Brain microvascular endothelial cell (primary cell): ENCODE data around the gene TADA3.

Source experiments
- DNase-seq: peaks from one replicate; pipeline ENCODE4 v3.0.0-alpha.2; 2020
- H3K27ac ChIP-seq: fragments of 250-450 bp; sonication (Bioruptor Pico); 2 replicates; pipeline ENCODE4 v1.5.1; 2020; ENCODE audit warnings: mild to moderate bottlenecking, moderate library complexity
- H3K27me3 ChIP-seq: fragments of 250-450 bp; sonication (Bioruptor Pico); replicated peaks from 2 replicates; pipeline ENCODE4 v1.5.1; 2020; ENCODE audit warnings: mild to moderate bottlenecking
- H3K36me3 ChIP-seq: fragments of 250-450 bp; sonication (Bioruptor Pico); replicated peaks from 2 replicates; pipeline ENCODE4 v1.5.1; 2020; ENCODE audit warnings: mild to moderate bottlenecking
- H3K4me3 ChIP-seq: 2 replicates; pipeline ENCODE4 v1.5.1; 2011; ENCODE audit warnings: low read depth, mild to moderate bottlenecking, control low read depth, low read length, moderate library complexity
- CTCF ChIP-seq: IDR thresholded peaks from 2 replicates; pipeline ENCODE4 v1.5.1; 2011; ENCODE audit warnings: low read depth, mild to moderate bottlenecking, moderate library complexity, low read length, control low read depth, inconsistent platforms; ENCODE audit errors: missing control alignments
- in situ Hi-C: cut with HindIII; loops from 2 replicates; pipeline ENCODE4 v1.10.0; 2017; ENCODE audit warnings: low sequenced_read_pairs, low pct_ligation_motif_present

TADA3 gene

GRCh38 chr3:9825451-9826040 lies 33.3 kb upstream of the TADA3 start:
- Histone ChIP-seq H3K27ac (no peak overlapping the region), H3K27me3 (no peaks in the 10 kb centered on the region), H3K4me3 (no peak overlapping the region), H3K36me3 (no peaks in the 10 kb centered on the region)
- in situ Hi-C loops: no loop called here
- no peak for TF ChIP-seq CTCF
- DNase-seq: no peak

- H3K36me3 ChIP-seq: peaks cover 3% of the 10 kb centered on the region
- peak; percentile 25 for DNase-seq
- no peak overlapping the region for H3K27ac ChIP-seq
- no peaks in the 10 kb centered on the region for H3K27me3 ChIP-seq
- in situ Hi-C loops: no loop called here
- TF ChIP-seq CTCF: peak; percentile 63
- no peak overlapping the region for H3K4me3 ChIP-seq
Observed at GRCh38 chr3:9820946-9821345, 28.7 kb upstream of the TADA3 start.

- H3K4me3 ChIP-seq: no peak overlapping the region
- no peak for TF ChIP-seq CTCF
- H3K27ac ChIP-seq: no peak overlapping the region
- no peaks in the 10 kb centered on the region for H3K27me3 ChIP-seq
- H3K36me3 ChIP-seq: peaks cover 3% of the 10 kb centered on the region
- no peak for DNase-seq
- in situ Hi-C loops: no loop called here
Observed at GRCh38 chr3:9820543-9820942, 28.3 kb upstream of the TADA3 start.

- Histone ChIP-seq H3K4me3 (no peak overlapping the region), H3K27ac (no peak overlapping the region), H3K36me3 (peaks cover 3% of the 10 kb centered on the region), H3K27me3 (no peaks in the 10 kb centered on the region)
- DNase-seq: no peak
- in situ Hi-C loops: no loop called here
- no peak for TF ChIP-seq CTCF
Observed at GRCh38 chr3:9818666-9819335, 26.5 kb upstream of the TADA3 start.

- Histone ChIP-seq H3K27me3 (no peaks in the 10 kb centered on the region), H3K27ac (no peak overlapping the region), H3K4me3 (no peak overlapping the region), H3K36me3 (peaks cover 3% of the 10 kb centered on the region)
- no peak for TF ChIP-seq CTCF
- DNase-seq: no peak
- in situ Hi-C loops: no loop called here
Observed at GRCh38 chr3:9817436-9817835, 25.2 kb upstream of the TADA3 start.

- H3K4me3 ChIP-seq: no peak overlapping the region
- no peak overlapping the region for H3K27ac ChIP-seq
- H3K36me3 ChIP-seq: peaks cover 3% of the 10 kb centered on the region
- no peak for DNase-seq
- TF ChIP-seq CTCF: no peak
- H3K27me3 ChIP-seq: no peaks in the 10 kb centered on the region
- in situ Hi-C loops: no loop called here
Observed at GRCh38 chr3:9815986-9816385, 23.7 kb upstream of the TADA3 start.
